Kidney (tissue), 14 donors: ENCODE results near the gene GNB1. TPM values are rescaled to one million over a fixed set of nuclear protein-coding genes. Genes with fewer than 3 reads are reported as not detected.

Experiments
- DNase-seq, 5 donors: peaks; one replicate each; pipeline ENCODE4 v3.0.0-alpha.2; 2013 to 2020
- FAIRE-seq: peaks from 2 replicates; lab custom pipeline; 2012; peaks lifted over from hg19 to GRCh38; lab: Jason Lieb, UNC
- H3K27ac ChIP-seq, 2 donors: one replicate each; pipeline ENCODE4 v1.7.0; 2013; ENCODE audit warnings: low read depth in 2 of 2, low read length in 2 of 2, inconsistent platforms in 1 of 2
- H3K27me3 ChIP-seq: one replicate; pipeline ENCODE4 v1.7.1; 2013; ENCODE audit warnings: low read length, inconsistent platforms; ENCODE audit not compliant: control insufficient read depth, insufficient read depth
- H3K36me3 ChIP-seq, 3 donors: one replicate each; pipeline versions ENCODE4 v1.7.0 to v1.7.1; 2013; ENCODE audit warnings: low read length in 3 of 3, control low read depth in 1 of 3, inconsistent platforms in 1 of 3; ENCODE audit not compliant: insufficient read depth in 3 of 3, control insufficient read depth in 2 of 3
- H3K4me1 ChIP-seq, 3 donors: one replicate each; pipeline versions ENCODE4 v1.7.0 to v1.7.1; 2013; ENCODE audit warnings: low read length in 3 of 3, inconsistent platforms in 1 of 3, low read depth in 1 of 3; ENCODE audit not compliant: control insufficient read depth in 2 of 3, insufficient read depth in 2 of 3
- H3K4me3 ChIP-seq, 3 donors: one replicate each; pipeline versions ENCODE4 v1.7.0 to v1.8.1; 2013; ENCODE audit warnings: low read length in 3 of 3, control low read depth in 1 of 3, inconsistent platforms in 1 of 3
- H3K9ac ChIP-seq, 3 donors: one replicate each; pipeline versions ENCODE4 v1.7.0 to v1.7.1; 2013; ENCODE audit warnings: low read length in 3 of 3, control low read depth in 1 of 3, inconsistent platforms in 1 of 3
- H3K9me3 ChIP-seq, 3 donors: one replicate each; pipeline versions ENCODE4 v1.7.0 to v1.7.1; 2013; ENCODE audit warnings: low read length in 3 of 3, control low read depth in 1 of 3, inconsistent platforms in 1 of 3; ENCODE audit not compliant: control insufficient read depth in 2 of 3, insufficient read depth in 1 of 3
- CTCF ChIP-seq: IDR thresholded peaks from 3 replicates; pipeline ENCODE4 v1.5.1; 2012; ENCODE audit warnings: mild to moderate bottlenecking, moderate library complexity, borderline replicate concordance; ENCODE audit not compliant: insufficient read depth; ENCODE audit errors: extremely low read depth
- intact Hi-C: fragments of 100-400 bp; cut with DNase I; formaldehyde crosslinking; loops from one replicate; pipeline ENCODE4 v1.11.1; 2022
- polyA plus RNA-seq: library from polyadenylated mRNA; stranded (reverse); fragments of 350-450 nt; fragmentation: Illumina TruSeq; extraction: RNeasy Lipid Tissue Mini Kit (QIAGEN cat#74804); gene quantifications from one replicate; pipeline ENCODE4 v1.2.3, GENCODE V29; 2014; ENCODE audit warnings: low read depth, low replicate concordance; ENCODE audit not compliant: insufficient read depth
- total RNA-seq: library from RNA; stranded (reverse); fragmentation: NEBNext Ultra II Directional; extraction: Animal tissue kit (Norgen Biotek cat#: 25700); gene quantifications from one replicate; pipeline ENCODE4 v1.2.1, GENCODE V29; 2021
- donor health status: control.
- donor health status: control.
- donor health status: control.
- donor health status: control.
- donor health status: control.
- donor health status: DM: yes; HTN: yes; CAD: no.
- donor health status: Normal renal cell carcinoma (clear cell type).

The GNB1 gene
- total and polyA plus RNA-seq, 2 donors from 2014 or later = 144 to 347 TPM

GRCh38 chr1:1802871-1803270 is 88.0 kb downstream of the GNB1 start:
- Histone ChIP-seq H3K27me3 (no peaks in the 10 kb centered on the region), H3K9ac (no peak overlapping the region), H3K9me3 (no peaks in the 10 kb centered on the region), H3K27ac (no peak overlapping the region), H3K4me3 (no peak overlapping the region), H3K4me1 (no peaks in the 10 kb centered on the region), H3K36me3 (peaks cover 4 to 38% (median 12%) of the 10 kb centered on the region in 3 donors)
- FAIRE-seq (no peak), DNase-seq (no peak)
- intact Hi-C loops = no loop called here
- no peak for TF ChIP-seq CTCF

- DNase-seq (peak in 4 of 5 donors; percentile 8 to 65 (median 55)), FAIRE-seq (no peak)
- H3K27me3 ChIP-seq = no peaks in the 10 kb centered on the region
- intact Hi-C loops = no loop called here
- H3K9me3 ChIP-seq = no peaks in the 10 kb centered on the region
- H3K9ac ChIP-seq = no peak overlapping the region
- TF ChIP-seq CTCF = no peak
- H3K27ac ChIP-seq = no peak overlapping the region
- peaks cover 0 to 50% (median 20%) of the 10 kb centered on the region in 3 donors for H3K36me3 ChIP-seq
- no peaks in the 10 kb centered on the region for H3K4me1 ChIP-seq
- H3K4me3 ChIP-seq = no peak overlapping the region
Observed at GRCh38 chr1:1799716-1800115, 91.2 kb downstream of the GNB1 start.

- intact Hi-C loops = no loop called here
- DNase-seq (peak in 1 of 5 donors; percentile 63), FAIRE-seq (no peak)
- Histone ChIP-seq H3K27me3 (no peaks in the 10 kb centered on the region), H3K36me3 (peaks cover 5 to 55% (median 27%) of the 10 kb centered on the region in 3 donors), H3K4me3 (no peak overlapping the region), H3K27ac (no peak overlapping the region), H3K4me1 (no peaks in the 10 kb centered on the region), H3K9ac (no peak overlapping the region), H3K9me3 (no peaks in the 10 kb centered on the region)
- TF ChIP-seq CTCF = no peak
Observed at GRCh38 chr1:1797731-1798341, 93.1 kb downstream of the GNB1 start.

GRCh38 chr1:1796466-1796865 is 94.4 kb downstream of the GNB1 start:
- H3K36me3 ChIP-seq = peaks cover 5 to 45% (median 32%) of the 10 kb centered on the region in 3 donors
- DNase-seq = peak in 1 of 5 donors; percentile 62
- H3K9ac ChIP-seq = no peak overlapping the region
- intact Hi-C loops = no loop called here
- H3K27me3 ChIP-seq = no peaks in the 10 kb centered on the region
- H3K9me3 ChIP-seq = no peaks in the 10 kb centered on the region
- no peak overlapping the region for H3K27ac ChIP-seq
- TF ChIP-seq CTCF = no peak
- no peak overlapping the region for H3K4me3 ChIP-seq
- H3K4me1 ChIP-seq = no peaks in the 10 kb centered on the region
- no peak for FAIRE-seq
